ENCODE measurements around the gene INS. TPM values are rescaled to one million over a fixed set of nuclear protein-coding genes. Genes with fewer than 3 reads are reported as not detected.

INS gene
- total and polyA plus RNA-seq, 10 of the 15 experiments (the other 5 are each of a cell fraction or from before 2014, with no cell fraction given): not detected

GRCh38 chr11:2190657-2191471 is 29.9 kb upstream of the INS start:
- Histone ChIP-seq H3K79me2 (ENCODE audit: control insufficient read depth, insufficient read depth, low read length) (no peaks in the 10 kb centered on the region), H3K36me3 (ENCODE audit: control insufficient read depth in 2 of 2, insufficient read depth in 2 of 2, low read length in 1 of 2) (no peaks in the 10 kb centered on the region), H3K9ac (ENCODE audit: control insufficient read depth, insufficient read depth, low read length) (no peak overlapping the region), H3K4me2 (ENCODE audit: control insufficient read depth, insufficient read depth) (peak overlapping the region; percentile 9; the same call in 1 of the 2 replicates), H3K4me1 (ENCODE audit: control insufficient read depth, insufficient read depth, low read length) (no peaks in the 10 kb centered on the region), H2AFZ (ENCODE audit: control insufficient read depth, low read depth, low read length) (no peak overlapping the region), H3K9me3 (replicated peaks; ENCODE audit: control insufficient read depth, insufficient read depth, low read length) (no peaks in the 10 kb centered on the region), H3K4me3 (no peak overlapping the region), H3K27ac (ENCODE audit: control insufficient read depth, insufficient read depth) (no peak overlapping the region), H3K27me3 (replicated peaks in 1 of 2; ENCODE audit: control insufficient read depth in 2 of 2, insufficient read depth in 2 of 2, low read length in 1 of 2) (no peaks in the 10 kb centered on the region), H4K20me1 (ENCODE audit: control insufficient read depth, insufficient read depth) (no peaks in the 10 kb centered on the region)
- RAD21 ChIA-PET (ENCODE audit: unreplicated experiment): no interaction called here
- no TSS peak for BruUV-seq (replicated peaks)
- in situ Hi-C loops (cut with MboI) (no loop called here), intact Hi-C loops (cut with micrococcal nuclease; ENCODE audit: unreplicated experiment) (loop anchor here (10.0 kb wide), 1 partner anchor 344 kb away; no protein-coding TSS in a partner anchor)
- TF ChIP-seq CREB1 (IDR thresholded peaks at IDR 0.05; ENCODE audit: low read depth) (no peak), ZNF24 (IDR thresholded peaks at IDR 0.05) (no peak)
- CTCF ChIA-PET: no interaction called here
- DNase-seq (ENCODE audit: low read depth, low spot score) (no peak), ATAC-seq (no peak), FAIRE-seq (no peak)
- POLR2A ChIA-PET: no interaction called here
- SMC1A ChIA-PET (ENCODE audit: uncharacterized antibody, unreplicated experiment): no interaction called here
- 24% methylated on average over 30 of the region's 30 CpGs for WGBS (ENCODE audit: insufficient coverage, insufficient replicate concordance, low lambda C conversion rate, missing lambda C conversion rate)

GRCh38 chr11:2189938-2190656 is 29.1 kb upstream of the INS start:
- intact Hi-C loops (cut with micrococcal nuclease; ENCODE audit: unreplicated experiment) (loop anchor here (10.0 kb wide), 1 partner anchor 345 kb away; no protein-coding TSS in a partner anchor), in situ Hi-C loops (cut with MboI) (no loop called here)
- H3K4me2 ChIP-seq (ENCODE audit: control insufficient read depth, insufficient read depth): no peak overlapping the region
- FAIRE-seq (no peak), ATAC-seq (no peak), DNase-seq (ENCODE audit: low read depth, low spot score) (no peak)
- H3K27ac ChIP-seq (ENCODE audit: control insufficient read depth, insufficient read depth): no peak overlapping the region
- no peaks in the 10 kb centered on the region for H3K27me3 ChIP-seq (replicated peaks in 1 of 2; ENCODE audit: control insufficient read depth in 2 of 2, insufficient read depth in 2 of 2, low read length in 1 of 2)
- no peak overlapping the region for H3K4me3 ChIP-seq
- H3K36me3 ChIP-seq (ENCODE audit: control insufficient read depth in 2 of 2, insufficient read depth in 2 of 2, low read length in 1 of 2): no peaks in the 10 kb centered on the region
- SMC1A ChIA-PET (ENCODE audit: uncharacterized antibody, unreplicated experiment): no interaction called here
- H3K9me3 ChIP-seq (replicated peaks; ENCODE audit: control insufficient read depth, insufficient read depth, low read length): no peaks in the 10 kb centered on the region
- CTCF ChIA-PET: no interaction called here
- WGBS (ENCODE audit: insufficient coverage, insufficient replicate concordance, low lambda C conversion rate, missing lambda C conversion rate): 43% methylated on average over 29 of the region's 29 CpGs
- RAD21 ChIA-PET (ENCODE audit: unreplicated experiment): no interaction called here
- POLR2A ChIA-PET: no interaction called here
- H3K4me1 ChIP-seq (ENCODE audit: control insufficient read depth, insufficient read depth, low read length): no peaks in the 10 kb centered on the region
- no peak overlapping the region for H3K9ac ChIP-seq (ENCODE audit: control insufficient read depth, insufficient read depth, low read length)
- H4K20me1 ChIP-seq (ENCODE audit: control insufficient read depth, insufficient read depth): no peaks in the 10 kb centered on the region
- H3K79me2 ChIP-seq (ENCODE audit: control insufficient read depth, insufficient read depth, low read length): no peaks in the 10 kb centered on the region
- BruUV-seq (replicated peaks): no TSS peak
- no peak overlapping the region for H2AFZ ChIP-seq (ENCODE audit: control insufficient read depth, low read depth, low read length)
- TF ChIP-seq GATAD2B (conservative IDR thresholded peaks at IDR 0.05; ENCODE audit: low read depth) (no peak), MTA3 (IDR thresholded peaks at IDR 0.05; ENCODE audit: borderline replicate concordance, low read length) (no peak), RUNX3 (IDR thresholded peaks at IDR 0.05; ENCODE audit: low read length) (no peak), MYB (IDR thresholded peaks at IDR 0.05; ENCODE audit: borderline replicate concordance, low read depth, low read length) (no peak), ZNF24 (IDR thresholded peaks at IDR 0.05) (no peak), IRF4 (IDR thresholded peaks at IDR 0.05; ENCODE audit: low read depth, low read length) (no peak), ZNF207 (IDR thresholded peaks at IDR 0.05; ENCODE audit: borderline replicate concordance) (no peak)
- TF ChIP-seq, protein P1, sequence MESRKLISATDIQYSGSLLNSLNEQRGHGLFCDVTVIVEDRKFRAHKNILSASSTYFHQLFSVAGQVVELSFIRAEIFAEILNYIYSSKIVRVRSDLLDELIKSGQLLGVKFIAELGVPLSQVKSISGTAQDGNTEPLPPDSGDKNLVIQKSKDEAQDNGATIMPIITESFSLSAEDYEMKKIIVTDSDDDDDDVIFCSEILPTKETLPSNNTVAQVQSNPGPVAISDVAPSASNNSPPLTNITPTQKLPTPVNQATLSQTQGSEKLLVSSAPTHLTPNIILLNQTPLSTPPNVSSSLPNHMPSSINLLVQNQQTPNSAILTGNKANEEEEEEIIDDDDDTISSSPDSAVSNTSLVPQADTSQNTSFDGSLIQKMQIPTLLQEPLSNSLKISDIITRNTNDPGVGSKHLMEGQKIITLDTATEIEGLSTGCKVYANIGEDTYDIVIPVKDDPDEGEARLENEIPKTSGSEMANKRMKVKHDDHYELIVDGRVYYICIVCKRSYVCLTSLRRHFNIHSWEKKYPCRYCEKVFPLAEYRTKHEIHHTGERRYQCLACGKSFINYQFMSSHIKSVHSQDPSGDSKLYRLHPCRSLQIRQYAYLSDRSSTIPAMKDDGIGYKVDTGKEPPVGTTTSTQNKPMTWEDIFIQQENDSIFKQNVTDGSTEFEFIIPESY (IDR thresholded peaks at IDR 0.05): no peak
- TF ChIP-seq, protein P2, sequence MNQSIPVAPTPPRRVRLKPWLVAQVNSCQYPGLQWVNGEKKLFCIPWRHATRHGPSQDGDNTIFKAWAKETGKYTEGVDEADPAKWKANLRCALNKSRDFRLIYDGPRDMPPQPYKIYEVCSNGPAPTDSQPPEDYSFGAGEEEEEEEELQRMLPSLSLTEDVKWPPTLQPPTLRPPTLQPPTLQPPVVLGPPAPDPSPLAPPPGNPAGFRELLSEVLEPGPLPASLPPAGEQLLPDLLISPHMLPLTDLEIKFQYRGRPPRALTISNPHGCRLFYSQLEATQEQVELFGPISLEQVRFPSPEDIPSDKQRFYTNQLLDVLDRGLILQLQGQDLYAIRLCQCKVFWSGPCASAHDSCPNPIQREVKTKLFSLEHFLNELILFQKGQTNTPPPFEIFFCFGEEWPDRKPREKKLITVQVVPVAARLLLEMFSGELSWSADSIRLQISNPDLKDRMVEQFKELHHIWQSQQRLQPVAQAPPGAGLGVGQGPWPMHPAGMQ (IDR thresholded peaks at IDR 0.05; ENCODE audit: borderline replicate concordance): no peak
